ENCODE measurements around the gene PINLYP. TPM values are rescaled to one million over a fixed set of nuclear protein-coding genes. Genes with fewer than 3 reads are reported as not detected.

The PINLYP gene
- total RNA-seq, 4 donors from 2014 or later = 1.1 to 4.0 (median 1.6) TPM; not detected in 1

DNA sequence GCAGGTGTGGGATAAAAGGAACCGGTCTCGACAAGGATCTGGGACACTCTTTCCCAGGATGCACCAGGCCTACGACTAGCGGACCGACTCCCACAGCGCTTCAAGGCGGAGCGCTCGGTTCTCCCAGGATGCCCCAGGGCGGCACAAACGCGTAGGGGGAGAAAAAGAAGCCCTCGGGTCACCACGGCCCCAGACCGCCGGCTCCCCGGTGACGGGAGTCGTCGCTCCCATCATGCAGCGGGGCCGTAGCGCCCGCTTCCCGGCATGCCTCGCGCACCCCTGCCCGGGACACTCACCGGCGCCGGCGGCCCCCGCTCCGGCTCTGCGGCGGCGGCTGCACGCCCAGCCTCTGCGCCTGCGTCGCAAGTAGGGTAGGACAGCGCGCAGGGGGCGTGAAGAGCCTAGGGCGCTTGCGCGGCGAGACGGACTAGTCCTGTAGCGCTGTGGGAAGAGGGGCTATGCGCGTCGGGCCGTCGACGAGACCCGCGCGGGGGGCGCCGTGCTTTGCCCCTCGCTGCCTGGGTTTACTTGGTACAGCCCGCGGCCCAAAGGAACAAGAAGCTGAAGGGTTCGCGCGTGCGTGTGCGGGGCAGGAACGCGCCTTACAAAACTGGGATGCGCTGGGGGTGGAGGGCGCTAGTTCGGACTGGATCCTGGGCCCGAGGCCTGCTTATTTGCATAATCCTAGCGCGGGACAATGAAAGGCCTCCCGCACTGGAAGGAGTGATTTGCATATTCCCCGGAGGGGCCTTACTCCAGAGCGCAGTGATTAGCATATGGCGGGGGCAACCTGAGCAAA, 43.9 kb downstream of the PINLYP start, which contains the start of gene ZNF428:
ZNF428 (minus strand) TSS at position 368 of the 799 bp plus-strand sequence. CDS start 5,325 bp downstream, outside the sequence.
- Histone ChIP-seq H3K27me3 (no peaks in the 10 kb centered on the region), H3K27ac (peak within 1 kb of the TSS; percentile 88 to 98 (median 94)), H3K4me3 (peak within 1 kb of the TSS; percentile 65 to 91 (median 70)), H3K4me1 (peaks cover 0 to 13% (median 11%) of the 10 kb centered on the region in 4 donors), H3K36me3 (no peaks in the 10 kb centered on the region), H3K9me3 (no peaks in the 10 kb centered on the region)
- intact Hi-C loops (cut with DNase I; ENCODE audit: low total_unique reads) (no loop called here), in situ Hi-C loops (cut with MboI; ENCODE audit: low pct_ligation_motif_present in 1 of 4, low pct_unique_long_range_greater_than_20kb in 1 of 4, low sequenced_read_pairs in 3 of 4) (no loop called here)
- TF ChIP-seq POLR2AphosphoS5 (IDR thresholded peaks at IDR 0.05) = peak; percentile 61 to 83 (median 82)
- peak; percentile 72 for TF ChIP-seq POLR2A (IDR thresholded peaks at IDR 0.05)
- TF ChIP-seq EP300 (IDR thresholded peaks at IDR 0.05; ENCODE audit: low read depth) = no peak
- 0% methylated on average over 70 of the region's 81 CpGs; no CpG with 5 or more reads in 1 of the 2 donors for WGBS, 2 donors (ENCODE audit: low coverage in 1 of 2)
- DNase-seq = peak; percentile 87

DNA sequence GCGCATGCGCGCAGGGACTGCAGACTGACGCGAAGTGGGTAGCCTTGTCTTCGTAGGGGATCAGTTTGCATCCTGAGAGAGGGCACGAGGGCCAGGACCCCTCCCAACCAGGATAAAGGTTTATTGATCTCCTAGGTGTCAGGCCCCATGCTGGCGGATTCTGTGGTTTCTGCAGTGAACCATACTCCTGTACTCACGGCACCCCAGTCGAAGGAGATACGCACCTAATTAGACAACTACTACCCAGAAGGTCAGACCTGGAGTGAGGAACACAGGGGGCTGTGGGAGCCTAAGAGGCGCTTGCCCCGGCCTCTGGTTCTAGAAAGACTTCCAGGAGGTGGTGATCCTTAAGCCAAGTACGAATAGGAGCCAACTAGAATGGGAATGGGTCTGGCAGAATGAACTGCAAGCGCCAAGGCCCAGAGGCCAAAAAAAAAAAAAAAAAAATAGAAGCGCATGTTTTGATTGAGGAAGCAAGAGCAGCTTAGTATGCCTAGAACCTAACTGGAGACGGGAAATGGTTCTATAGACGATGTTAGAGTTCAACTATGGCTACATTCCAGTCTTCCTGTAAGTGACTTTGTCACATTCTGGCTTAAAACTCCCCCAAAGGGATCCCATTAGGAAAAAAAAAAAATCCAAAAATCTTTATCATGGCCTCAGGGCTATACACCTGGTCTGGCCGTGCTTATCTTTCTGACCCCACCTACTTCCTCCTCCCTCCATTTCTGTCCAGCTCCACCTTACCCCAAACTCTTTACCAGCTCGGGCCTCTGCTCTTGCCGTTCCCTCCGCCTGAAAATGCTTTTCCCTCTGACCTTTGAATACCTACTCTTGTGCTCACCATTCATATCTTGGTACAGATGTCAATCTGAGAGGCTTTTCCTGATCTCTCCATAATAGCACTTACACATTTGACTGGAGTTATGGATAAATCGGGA, 44.7 kb downstream of the PINLYP start:
- no peak for DNase-seq
- Histone ChIP-seq H3K4me1 (peaks cover 0 to 21% (median 14%) of the 10 kb centered on the region in 4 donors), H3K9me3 (no peaks in the 10 kb centered on the region), H3K27me3 (no peaks in the 10 kb centered on the region), H3K27ac (peak overlapping the region; percentile 88 to 98 (median 94)), H3K4me3 (peak overlapping the region; percentile 65 to 91 (median 70)), H3K36me3 (no peaks in the 10 kb centered on the region)
- TF ChIP-seq POLR2AphosphoS5 (IDR thresholded peaks at IDR 0.05) (no peak), EP300 (IDR thresholded peaks at IDR 0.05; ENCODE audit: low read depth) (no peak), POLR2A (IDR thresholded peaks at IDR 0.05) (no peak)
- TF ChIP-seq, protein P1, sequence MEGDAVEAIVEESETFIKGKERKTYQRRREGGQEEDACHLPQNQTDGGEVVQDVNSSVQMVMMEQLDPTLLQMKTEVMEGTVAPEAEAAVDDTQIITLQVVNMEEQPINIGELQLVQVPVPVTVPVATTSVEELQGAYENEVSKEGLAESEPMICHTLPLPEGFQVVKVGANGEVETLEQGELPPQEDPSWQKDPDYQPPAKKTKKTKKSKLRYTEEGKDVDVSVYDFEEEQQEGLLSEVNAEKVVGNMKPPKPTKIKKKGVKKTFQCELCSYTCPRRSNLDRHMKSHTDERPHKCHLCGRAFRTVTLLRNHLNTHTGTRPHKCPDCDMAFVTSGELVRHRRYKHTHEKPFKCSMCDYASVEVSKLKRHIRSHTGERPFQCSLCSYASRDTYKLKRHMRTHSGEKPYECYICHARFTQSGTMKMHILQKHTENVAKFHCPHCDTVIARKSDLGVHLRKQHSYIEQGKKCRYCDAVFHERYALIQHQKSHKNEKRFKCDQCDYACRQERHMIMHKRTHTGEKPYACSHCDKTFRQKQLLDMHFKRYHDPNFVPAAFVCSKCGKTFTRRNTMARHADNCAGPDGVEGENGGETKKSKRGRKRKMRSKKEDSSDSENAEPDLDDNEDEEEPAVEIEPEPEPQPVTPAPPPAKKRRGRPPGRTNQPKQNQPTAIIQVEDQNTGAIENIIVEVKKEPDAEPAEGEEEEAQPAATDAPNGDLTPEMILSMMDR (IDR thresholded peaks at IDR 0.05) = no peak
- 50 to 79% methylated on average over 7 to 21 of the region's 23 CpGs for WGBS, 2 donors (ENCODE audit: low coverage in 1 of 2)
- in situ Hi-C loops (cut with MboI; ENCODE audit: low pct_ligation_motif_present in 1 of 4, low pct_unique_long_range_greater_than_20kb in 1 of 4, low sequenced_read_pairs in 3 of 4) = no loop called here
- intact Hi-C loops (cut with DNase I; ENCODE audit: low total_unique reads) = no loop called here

GRCh38 chr19:43622070-43622469, 46.5 kb downstream of the PINLYP start:
- no peak overlapping the region for H3K27ac ChIP-seq
- H3K27me3 ChIP-seq = no peaks in the 10 kb centered on the region
- TF ChIP-seq, protein P1 (IDR thresholded peaks at IDR 0.05) = no peak
- TF ChIP-seq POLR2AphosphoS5 (IDR thresholded peaks at IDR 0.05) (no peak), POLR2A (IDR thresholded peaks at IDR 0.05) (no peak), EP300 (IDR thresholded peaks at IDR 0.05; ENCODE audit: low read depth) (no peak)
- H3K4me3 ChIP-seq = no peak overlapping the region
- H3K4me1 ChIP-seq = peaks cover 0 to 23% (median 14%) of the 10 kb centered on the region in 4 donors
- in situ Hi-C loops (cut with MboI; ENCODE audit: low pct_ligation_motif_present in 1 of 4, low pct_unique_long_range_greater_than_20kb in 1 of 4, low sequenced_read_pairs in 3 of 4) = no loop called here
- H3K9me3 ChIP-seq = no peaks in the 10 kb centered on the region
- intact Hi-C loops (cut with DNase I; ENCODE audit: low total_unique reads) = no loop called here
- no peak for DNase-seq
- WGBS, 2 donors (ENCODE audit: low coverage in 1 of 2) = 66 to 89% methylated on average over 3 to 4 of the region's 4 CpGs
- H3K36me3 ChIP-seq = no peaks in the 10 kb centered on the region

DNA sequence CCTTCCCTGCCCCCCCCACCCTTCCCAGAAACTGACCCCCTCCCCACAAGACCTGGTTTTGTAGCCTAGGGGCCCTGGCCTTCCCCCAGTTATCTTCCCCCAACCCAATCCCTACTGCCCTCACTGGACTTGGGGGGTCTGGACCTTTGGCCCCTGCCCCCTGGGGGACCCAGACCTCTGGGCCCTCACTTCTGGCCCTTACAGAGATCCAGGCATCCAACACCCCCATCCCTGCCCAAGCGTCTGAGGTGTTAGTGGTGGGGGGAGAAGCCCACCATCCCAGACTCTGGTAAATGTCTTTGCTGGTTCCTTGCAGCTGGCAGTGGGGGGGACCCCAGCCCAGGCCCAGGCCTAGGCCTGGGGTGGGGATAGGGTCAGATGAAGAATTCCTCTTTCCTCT, 47.4 kb downstream of the PINLYP start:
- intact Hi-C loops (cut with DNase I; ENCODE audit: low total_unique reads) = no loop called here
- no peak overlapping the region for H3K27ac ChIP-seq
- in situ Hi-C loops (cut with MboI; ENCODE audit: low pct_ligation_motif_present in 1 of 4, low pct_unique_long_range_greater_than_20kb in 1 of 4, low sequenced_read_pairs in 3 of 4) = no loop called here
- WGBS, 2 donors (ENCODE audit: low coverage in 1 of 2) = 100% methylated on average over 1 of the region's 1 CpG; no CpG with 5 or more reads in 1 of the 2 donors
- no peaks in the 10 kb centered on the region for H3K27me3 ChIP-seq
- H3K4me3 ChIP-seq = no peak overlapping the region
- H3K4me1 ChIP-seq = peaks cover 0 to 23% (median 14%) of the 10 kb centered on the region in 4 donors
- H3K36me3 ChIP-seq = no peaks in the 10 kb centered on the region
- no peaks in the 10 kb centered on the region for H3K9me3 ChIP-seq
- no peak for TF ChIP-seq POLR2A (IDR thresholded peaks at IDR 0.05)
- TF ChIP-seq EP300 (IDR thresholded peaks at IDR 0.05; ENCODE audit: low read depth) = no peak
- no peak for TF ChIP-seq POLR2AphosphoS5 (IDR thresholded peaks at IDR 0.05)
- TF ChIP-seq, protein P1 (IDR thresholded peaks at IDR 0.05) = no peak
- DNase-seq = no peak

All from transverse colon (tissue), 4 donors.